HG02588 (cell line): ENCODE measurements around the gene SPRR2A.
"Not testable (repeated sequence)": the region's sequence is repeated elsewhere in the genome, so short reads cannot be mapped to it uniquely, and the experiment has no call there.

Experiments
- ATAC-seq: cut with Tn5 transposase; IDR thresholded peaks from one replicate; pipeline ENCODE4 v1.9.1; 2021; ENCODE audit warnings: mild to moderate bottlenecking, moderate library complexity; ENCODE audit not compliant: unreplicated experiment

The SPRR2A gene

GRCh38 chr1:153028766-153029165, 28.5 kb downstream of the SPRR2A start:
- ATAC-seq: no peak

GRCh38 chr1:153025797-153026196, 31.5 kb downstream of the SPRR2A start:
- no peak for ATAC-seq

DNA sequence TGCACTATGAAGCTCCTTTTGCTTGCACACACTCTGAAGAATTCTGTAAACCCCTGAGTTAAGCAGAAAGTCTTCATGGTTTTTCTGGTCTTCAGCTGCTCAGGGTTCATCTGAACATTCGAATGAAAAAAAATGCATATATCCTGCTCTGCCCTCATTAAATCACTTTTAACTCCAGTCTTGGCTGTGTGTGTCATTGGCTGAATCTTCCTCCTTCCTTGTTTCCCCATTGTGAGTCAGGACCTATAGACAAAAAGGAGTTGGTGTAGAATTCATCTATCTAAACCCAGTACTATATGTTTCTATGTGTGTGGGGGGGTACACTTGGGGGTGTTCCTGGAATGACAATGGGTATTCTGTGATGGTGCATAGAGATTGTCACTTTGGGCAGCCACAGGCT, 32.9 kb downstream of the SPRR2A start:
- no peak for ATAC-seq

- no peak for ATAC-seq
These were observed 34.2 kb downstream of the SPRR2A start for GRCh38 chr1:153023109-153023508.

DNA sequence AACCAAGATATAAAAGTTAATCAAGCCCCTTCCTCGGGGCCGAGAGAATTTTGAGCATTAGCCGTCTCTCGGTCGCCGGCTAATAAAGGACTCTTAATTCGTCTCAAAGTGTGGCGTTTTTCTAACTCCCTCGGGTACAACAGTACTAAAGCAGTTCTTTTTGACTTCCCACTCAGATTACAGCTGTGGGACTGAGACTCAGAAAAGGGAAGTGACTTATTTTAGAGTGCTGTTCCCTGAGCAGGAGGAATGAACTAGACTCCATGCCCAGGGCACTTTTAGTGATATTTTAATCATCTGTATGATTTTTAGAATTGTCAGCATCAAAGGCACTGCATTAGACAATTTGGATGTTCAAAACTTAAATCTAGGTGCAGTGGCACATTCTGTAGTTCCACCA, 35.0 kb downstream of the SPRR2A start:
- not testable (repeated sequence) for ATAC-seq

DNA sequence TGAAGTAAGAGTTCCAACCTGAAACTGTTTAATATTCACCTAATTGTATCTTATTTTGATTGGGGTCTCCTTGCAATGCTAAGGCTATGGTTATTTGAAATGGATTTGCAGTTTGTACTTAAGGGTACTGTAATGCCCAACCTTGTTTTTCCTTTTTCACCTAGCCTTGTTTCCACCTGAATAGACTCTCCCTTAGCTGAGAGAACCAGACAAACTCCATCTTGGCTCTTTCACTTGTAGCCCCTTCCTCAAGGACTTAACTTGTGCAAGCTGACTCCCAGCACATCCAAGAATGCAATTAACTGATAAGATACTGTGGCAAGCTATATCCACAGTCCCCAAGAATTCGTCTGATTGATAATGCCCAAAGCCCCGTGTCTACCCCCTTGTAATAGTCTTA, 35.5 kb downstream of the SPRR2A start:
- ATAC-seq: not testable (repeated sequence)

GRCh38 chr1:153011235-153011758, 46.0 kb downstream of the SPRR2A start:
- not testable (repeated sequence) for ATAC-seq
